ENCODE measurements around the gene CDH24.

- TF ChIP-seq USF2 (IDR thresholded peaks at IDR 0.05) (no peak), CTCF (IDR thresholded peaks at IDR 0.05) (no peak), EHMT2 (IDR thresholded peaks at IDR 0.05; ENCODE audit: low read depth) (no peak), SREBF2 (IDR thresholded peaks at IDR 0.05) (no peak), RAD21 (conservative IDR thresholded peaks at IDR 0.05 in 1 of 2, IDR thresholded peaks at IDR 0.05 in 1 of 2) (no peak), FOSB (CRISPR knock-in tag; IDR thresholded peaks at IDR 0.05) (no peak), RARB (CRISPR knock-in tag; IDR thresholded peaks at IDR 0.05) (no peak), RFX5 (IDR thresholded peaks at IDR 0.05) (no peak), MYC (IDR thresholded peaks at IDR 0.05; ENCODE audit: borderline replicate concordance, low read length) (no peak), POLR2A (IDR thresholded peaks at IDR 0.05; ENCODE audit: low read length) (no peak), KDM5A (IDR thresholded peaks at IDR 0.05) (no peak), PBX3 (IDR thresholded peaks at IDR 0.05) (no peak), REST (IDR thresholded peaks at IDR 0.05) (no peak)
Observed at GRCh38 chr14:23102801-23103200, 45.5 kb upstream of the CDH24 start.

Data from A549 (cell line).